ENCODE results near the gene SRPK2. TPM values are rescaled to one million over a fixed set of nuclear protein-coding genes. Genes with fewer than 3 reads are reported as not detected.
"Not testable (repeated sequence)": the region's sequence is repeated elsewhere in the genome, so short reads cannot be mapped to it uniquely, and the experiment has no call there.

Gene SRPK2
- total RNA-seq, 2 donors from 2014 or later, result 26.5 to 31.1 TPM

- H3K36me3 ChIP-seq, result no peaks in the 10 kb centered on the region
- TF ChIP-seq, protein P1, sequence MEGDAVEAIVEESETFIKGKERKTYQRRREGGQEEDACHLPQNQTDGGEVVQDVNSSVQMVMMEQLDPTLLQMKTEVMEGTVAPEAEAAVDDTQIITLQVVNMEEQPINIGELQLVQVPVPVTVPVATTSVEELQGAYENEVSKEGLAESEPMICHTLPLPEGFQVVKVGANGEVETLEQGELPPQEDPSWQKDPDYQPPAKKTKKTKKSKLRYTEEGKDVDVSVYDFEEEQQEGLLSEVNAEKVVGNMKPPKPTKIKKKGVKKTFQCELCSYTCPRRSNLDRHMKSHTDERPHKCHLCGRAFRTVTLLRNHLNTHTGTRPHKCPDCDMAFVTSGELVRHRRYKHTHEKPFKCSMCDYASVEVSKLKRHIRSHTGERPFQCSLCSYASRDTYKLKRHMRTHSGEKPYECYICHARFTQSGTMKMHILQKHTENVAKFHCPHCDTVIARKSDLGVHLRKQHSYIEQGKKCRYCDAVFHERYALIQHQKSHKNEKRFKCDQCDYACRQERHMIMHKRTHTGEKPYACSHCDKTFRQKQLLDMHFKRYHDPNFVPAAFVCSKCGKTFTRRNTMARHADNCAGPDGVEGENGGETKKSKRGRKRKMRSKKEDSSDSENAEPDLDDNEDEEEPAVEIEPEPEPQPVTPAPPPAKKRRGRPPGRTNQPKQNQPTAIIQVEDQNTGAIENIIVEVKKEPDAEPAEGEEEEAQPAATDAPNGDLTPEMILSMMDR (IDR thresholded peaks at IDR 0.05), result no peak
- no peak for ATAC-seq (ENCODE audit: insufficient number of reproducible peaks, low FRiP score, low read depth)
- H3K4me3 ChIP-seq, result no peak overlapping the region
- no peak for DNase-seq (ENCODE audit: low spot score)
- no peak overlapping the region for H3K27ac ChIP-seq
- H3K4me1 ChIP-seq (ENCODE audit: control insufficient read depth in 1 of 2, low read depth in 2 of 2), result no peaks in the 10 kb centered on the region
- H3K27me3 ChIP-seq (replicated peaks; ENCODE audit: insufficient read depth), result no peaks in the 10 kb centered on the region
- no peaks in the 10 kb centered on the region for H3K9me3 ChIP-seq
Measured at GRCh38 chr7:105339404-105340323, 49.1 kb downstream of the SRPK2 start.

- TF ChIP-seq, protein P1 (IDR thresholded peaks at IDR 0.05), result no peak
- Histone ChIP-seq H3K9me3 (no peaks in the 10 kb centered on the region), H3K4me3 (no peak overlapping the region), H3K4me1 (ENCODE audit: control insufficient read depth in 1 of 2, low read depth in 2 of 2) (no peaks in the 10 kb centered on the region), H3K27me3 (replicated peaks; ENCODE audit: insufficient read depth) (no peaks in the 10 kb centered on the region), H3K27ac (no peak overlapping the region), H3K36me3 (no peaks in the 10 kb centered on the region)
- no peak for ATAC-seq (ENCODE audit: insufficient number of reproducible peaks, low FRiP score, low read depth)
- no peak for DNase-seq (ENCODE audit: low spot score)
Measured at GRCh38 chr7:105337529-105337928, 51.2 kb downstream of the SRPK2 start.

- H3K27me3 ChIP-seq (replicated peaks; ENCODE audit: insufficient read depth), result no peaks in the 10 kb centered on the region
- no peaks in the 10 kb centered on the region for H3K36me3 ChIP-seq
- no peak for ATAC-seq (ENCODE audit: insufficient number of reproducible peaks, low FRiP score, low read depth)
- no peak for DNase-seq (ENCODE audit: low spot score)
- H3K9me3 ChIP-seq, result no peaks in the 10 kb centered on the region
- no peaks in the 10 kb centered on the region for H3K4me1 ChIP-seq (ENCODE audit: control insufficient read depth in 1 of 2, low read depth in 2 of 2)
- TF ChIP-seq, protein P1 (IDR thresholded peaks at IDR 0.05), result peak; percentile 39
- H3K4me3 ChIP-seq, result no peak overlapping the region
- H3K27ac ChIP-seq, result no peak overlapping the region
Measured at GRCh38 chr7:105336009-105336408, 52.7 kb downstream of the SRPK2 start.

DNA sequence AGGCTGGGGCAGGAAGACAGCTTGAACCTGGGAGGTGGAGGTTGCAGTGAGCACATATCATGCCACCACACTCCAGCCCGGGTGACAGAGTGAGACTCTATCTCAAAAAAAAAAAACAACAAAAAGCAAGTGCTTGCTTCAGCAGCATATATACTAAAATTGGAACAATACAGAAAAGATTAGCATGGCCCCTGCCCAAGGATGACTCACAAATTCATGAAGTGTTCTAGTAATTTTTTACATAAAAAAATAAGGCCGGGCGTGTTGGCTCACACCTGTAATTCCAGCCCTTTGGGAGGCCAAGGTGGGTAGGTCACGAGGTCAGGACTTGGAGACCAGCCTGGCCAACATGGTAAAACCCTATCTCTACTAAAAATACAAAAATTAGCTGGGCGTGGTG, 56.1 kb downstream of the SRPK2 start:
- not testable (repeated sequence) for ATAC-seq (ENCODE audit: insufficient number of reproducible peaks, low FRiP score, low read depth); H3K4me3 ChIP-seq; H3K36me3 ChIP-seq; H3K27ac ChIP-seq; H3K27me3 ChIP-seq (replicated peaks; ENCODE audit: insufficient read depth); DNase-seq (ENCODE audit: low spot score); H3K4me1 ChIP-seq (ENCODE audit: control insufficient read depth in 1 of 2, low read depth in 2 of 2); H3K9me3 ChIP-seq

- Histone ChIP-seq H3K27ac (no peak overlapping the region), H3K4me1 (ENCODE audit: control insufficient read depth in 1 of 2, low read depth in 2 of 2) (peaks cover 0 to 4% of the 10 kb centered on the region in 2 donors), H3K4me3 (no peak overlapping the region), H3K36me3 (no peaks in the 10 kb centered on the region), H3K9me3 (no peaks in the 10 kb centered on the region), H3K27me3 (replicated peaks; ENCODE audit: insufficient read depth) (no peaks in the 10 kb centered on the region)
- TF ChIP-seq, protein P1 (IDR thresholded peaks at IDR 0.05), result no peak
- ATAC-seq (ENCODE audit: insufficient number of reproducible peaks, low FRiP score, low read depth), result no peak
- no peak for DNase-seq (ENCODE audit: low spot score)
Measured at GRCh38 chr7:105330526-105330925, 58.2 kb downstream of the SRPK2 start.

Measured in thoracic aorta (tissue), 2 donors.